Lung microvascular endothelial cell (primary cell): ENCODE measurements around the gene OR9G1. TPM values are rescaled to one million over a fixed set of nuclear protein-coding genes. Genes with fewer than 3 reads are reported as not detected.
"Not testable (repeated sequence)": the region's sequence is repeated elsewhere in the genome, so short reads cannot be mapped to it uniquely, and the experiment has no call there.

Source experiments
- DNase-seq, 2 donors: peaks; one replicate each; pipeline versions ENCODE4 v3.0.0 to v3.0.0-alpha.2; 2010; ENCODE audit warnings: low read depth in 2 of 2
- total RNA-seq: library from RNA; depleted of rRNA; stranded (reverse); fragments of >200 nt; gene quantifications from 2 replicates; pipeline ENCODE4 v1.2.1, GENCODE V29; 2014

OR9G1 gene, protein sequence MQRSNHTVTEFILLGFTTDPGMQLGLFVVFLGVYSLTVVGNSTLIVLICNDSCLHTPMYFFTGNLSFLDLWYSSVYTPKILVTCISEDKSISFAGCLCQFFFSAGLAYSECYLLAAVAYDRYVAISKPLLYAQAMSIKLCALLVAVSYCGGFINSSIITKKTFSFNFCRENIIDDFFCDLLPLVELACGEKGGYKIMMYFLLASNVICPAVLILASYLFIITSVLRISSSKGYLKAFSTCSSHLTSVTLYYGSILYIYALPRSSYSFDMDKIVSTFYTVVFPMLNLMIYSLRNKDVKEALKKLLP
- total RNA-seq = not detected in 2 replicates

DNA sequence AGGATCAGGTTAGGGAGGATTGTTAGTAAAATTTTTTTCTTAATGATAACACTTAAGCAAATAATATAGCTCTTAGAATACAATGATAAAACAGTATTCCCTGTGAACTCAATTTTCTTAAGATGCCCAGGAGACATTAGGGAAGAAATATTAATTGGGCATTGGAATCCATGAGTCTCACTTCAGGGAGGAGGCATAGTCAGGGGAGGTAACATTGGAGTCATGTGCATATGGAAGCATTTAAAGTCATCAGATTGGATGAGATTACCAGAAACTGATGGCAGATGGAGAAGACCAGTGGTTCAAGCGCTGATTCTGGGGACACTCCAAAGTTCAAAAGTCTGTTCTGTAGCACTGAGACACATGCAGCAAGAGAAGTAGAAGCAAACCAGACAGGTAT is at the start of gene OR9G1:
OR9G1 (plus strand) TSS at position 301 of the 400 bp plus-strand sequence. CDS start 1,293 bp downstream, outside the sequence.
- no peak for DNase-seq

DNA sequence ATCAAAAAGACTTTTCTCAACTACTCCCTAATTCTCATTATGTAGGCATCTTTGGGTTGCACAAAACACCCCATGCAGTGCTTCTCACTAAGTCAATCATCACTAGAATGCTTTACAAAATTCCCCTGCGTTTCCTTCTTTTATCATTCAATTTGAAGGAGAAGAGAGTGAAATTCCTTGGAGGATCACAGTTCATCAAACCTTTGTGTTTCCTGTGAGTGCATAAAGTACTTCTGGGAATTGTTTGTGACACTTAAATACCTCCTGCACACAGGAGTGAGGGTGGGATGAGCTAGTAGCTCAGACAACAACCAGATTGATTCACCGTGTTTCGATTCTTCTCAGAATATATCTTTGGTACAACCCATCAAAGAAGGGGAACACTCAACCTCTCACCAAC is 39.1 kb upstream of the OR9G1 start:
- DNase-seq = no peak

DNA sequence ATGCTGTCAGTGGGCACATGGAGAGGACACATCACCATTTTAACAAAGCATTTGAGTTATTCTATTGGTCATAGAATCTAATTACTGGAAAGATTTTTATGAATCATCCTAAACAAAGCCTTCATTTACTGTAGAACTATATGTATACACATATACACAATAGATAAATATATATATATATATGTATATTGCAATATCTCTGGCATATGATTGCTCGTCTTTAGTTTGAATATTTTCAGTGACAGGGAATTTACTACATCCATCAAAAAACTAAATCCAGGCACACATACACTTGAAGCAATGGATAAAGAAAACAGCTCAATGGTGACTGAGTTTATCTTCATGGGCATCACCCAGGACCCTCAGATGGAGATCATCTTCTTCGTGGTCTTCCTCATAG is 35.5 kb upstream of the OR9G1 start, which contains the start of gene OR5AR1:
OR5AR1 (plus strand) TSS at position 301 of the 400 bp plus-strand sequence; CDS start at position 301, 0 bp downstream.
- DNase-seq = no peak

DNA sequence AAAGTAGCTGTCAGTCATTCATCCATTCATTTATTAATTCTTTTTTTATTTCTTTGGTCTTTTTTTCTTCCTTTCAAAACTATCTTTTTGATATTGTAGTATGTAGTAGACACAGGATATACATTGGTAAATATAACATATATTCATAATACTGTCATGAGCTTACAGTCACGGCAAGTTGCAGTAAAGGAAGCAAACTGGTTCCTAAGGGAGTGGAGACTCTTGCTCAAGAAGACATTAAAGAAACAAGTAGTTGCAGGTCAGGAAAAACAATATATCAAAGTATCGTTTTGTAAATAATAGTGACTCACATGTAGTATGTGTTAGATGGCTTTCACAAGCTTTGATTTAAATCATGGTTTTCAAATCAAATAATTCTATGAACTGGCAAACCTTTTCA is 27.9 kb upstream of the OR9G1 start:
- no peak for DNase-seq

DNA sequence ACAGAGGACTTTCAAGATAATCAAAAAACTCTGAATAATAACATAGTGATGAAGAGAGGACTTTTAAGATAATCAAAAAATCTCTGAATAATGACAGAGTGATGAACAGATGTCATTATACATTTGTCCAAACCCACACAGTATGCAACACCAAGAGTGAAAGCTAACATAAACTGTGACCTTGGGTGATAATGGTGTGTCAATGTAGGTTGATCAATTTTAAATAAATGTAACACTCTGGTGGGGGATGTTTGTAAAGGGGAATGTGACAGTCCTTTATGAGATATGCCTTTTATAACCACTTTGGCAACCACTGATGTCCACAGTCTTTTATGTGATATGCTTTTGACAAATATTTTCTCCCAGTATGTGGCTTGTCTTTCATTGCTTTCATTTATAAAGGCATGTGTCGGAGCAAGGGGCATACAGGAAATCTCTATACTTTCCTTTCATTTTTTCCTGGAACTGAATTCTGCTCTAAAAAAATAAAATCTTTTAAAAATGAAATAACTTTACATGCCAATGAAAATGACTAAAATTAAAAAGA is 10.3 kb upstream of the OR9G1 start:
- DNase-seq = no peak

DNA sequence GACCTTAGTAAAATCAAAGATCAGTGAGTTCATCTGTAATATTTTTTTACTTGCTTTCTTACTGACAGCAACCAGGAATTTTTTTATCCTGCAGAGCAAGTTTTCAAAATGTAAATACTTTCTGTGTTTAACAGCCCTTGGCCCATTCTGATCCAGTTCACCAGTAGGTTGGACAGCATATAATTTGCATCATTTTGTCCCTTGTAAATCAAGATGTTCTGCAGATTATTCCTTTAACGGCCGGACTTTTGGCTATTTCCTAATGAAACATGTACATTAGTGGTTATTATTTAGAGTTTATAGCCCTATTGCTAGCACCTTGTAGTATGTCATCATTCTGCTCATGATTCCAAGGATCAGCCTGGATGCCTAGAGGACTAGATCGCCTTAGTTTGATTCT is 7.7 kb upstream of the OR9G1 start:
- not testable (repeated sequence) for DNase-seq

DNA sequence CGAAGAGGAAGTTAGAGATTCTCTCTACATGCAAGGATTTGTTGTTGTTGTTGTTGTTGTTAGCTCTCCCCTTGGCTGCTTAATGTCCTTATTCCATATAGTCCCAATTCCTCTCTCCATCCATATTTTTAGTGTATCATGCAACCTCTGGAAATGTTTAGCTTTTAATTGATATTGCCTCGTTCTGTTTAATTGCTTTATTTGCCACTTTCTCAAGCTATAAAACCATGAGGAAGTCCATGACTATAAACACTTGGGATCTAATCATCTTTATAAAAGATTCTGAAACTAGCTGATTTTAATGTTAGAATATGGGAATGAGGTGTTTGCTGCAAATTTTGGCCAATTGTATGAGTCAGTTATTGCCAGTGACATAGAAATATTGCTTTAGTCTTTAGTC is 5.5 kb upstream of the OR9G1 start:
- no peak for DNase-seq

DNA sequence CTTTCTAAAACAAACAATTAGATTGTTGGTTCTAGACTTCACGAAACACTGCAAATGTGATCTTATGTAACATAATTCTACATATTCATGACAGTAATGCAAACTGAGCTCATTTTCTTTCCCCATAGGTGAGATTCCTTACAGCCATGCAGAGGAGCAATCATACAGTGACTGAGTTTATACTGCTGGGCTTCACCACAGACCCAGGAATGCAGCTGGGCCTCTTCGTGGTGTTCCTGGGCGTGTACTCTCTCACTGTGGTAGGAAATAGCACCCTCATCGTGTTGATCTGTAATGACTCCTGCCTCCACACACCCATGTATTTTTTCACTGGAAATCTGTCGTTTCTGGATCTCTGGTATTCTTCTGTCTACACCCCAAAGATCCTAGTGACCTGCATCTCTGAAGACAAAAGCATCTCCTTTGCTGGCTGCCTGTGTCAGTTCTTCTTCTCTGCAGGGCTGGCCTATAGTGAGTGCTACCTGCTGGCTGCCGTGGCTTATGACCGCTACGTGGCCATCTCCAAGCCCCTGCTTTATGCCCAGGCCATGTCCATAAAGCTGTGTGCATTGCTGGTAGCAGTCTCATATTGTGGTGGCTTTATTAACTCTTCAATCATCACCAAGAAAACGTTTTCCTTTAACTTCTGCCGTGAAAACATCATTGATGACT is 1.5 kb downstream of the OR9G1 start:
- peak in 1 of 2 donors; percentile 28 for DNase-seq

DNA sequence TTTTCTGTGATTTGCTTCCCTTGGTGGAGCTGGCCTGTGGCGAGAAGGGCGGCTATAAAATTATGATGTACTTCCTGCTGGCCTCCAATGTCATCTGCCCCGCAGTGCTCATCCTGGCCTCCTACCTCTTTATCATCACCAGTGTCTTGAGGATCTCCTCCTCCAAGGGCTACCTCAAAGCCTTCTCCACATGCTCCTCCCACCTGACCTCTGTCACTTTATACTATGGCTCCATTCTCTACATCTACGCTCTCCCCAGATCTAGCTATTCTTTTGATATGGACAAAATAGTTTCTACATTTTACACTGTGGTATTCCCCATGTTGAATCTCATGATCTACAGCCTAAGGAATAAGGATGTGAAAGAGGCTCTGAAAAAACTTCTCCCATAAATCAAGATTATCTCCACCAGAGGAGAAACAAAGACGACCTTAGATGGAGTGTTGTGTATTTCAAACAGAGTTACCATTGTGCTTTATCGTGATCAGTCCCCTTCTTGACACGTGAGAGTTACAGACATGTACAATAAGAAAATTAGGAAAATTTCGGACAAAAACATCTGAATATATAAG is 2.1 kb downstream of the OR9G1 start:
- DNase-seq = no peak

DNA sequence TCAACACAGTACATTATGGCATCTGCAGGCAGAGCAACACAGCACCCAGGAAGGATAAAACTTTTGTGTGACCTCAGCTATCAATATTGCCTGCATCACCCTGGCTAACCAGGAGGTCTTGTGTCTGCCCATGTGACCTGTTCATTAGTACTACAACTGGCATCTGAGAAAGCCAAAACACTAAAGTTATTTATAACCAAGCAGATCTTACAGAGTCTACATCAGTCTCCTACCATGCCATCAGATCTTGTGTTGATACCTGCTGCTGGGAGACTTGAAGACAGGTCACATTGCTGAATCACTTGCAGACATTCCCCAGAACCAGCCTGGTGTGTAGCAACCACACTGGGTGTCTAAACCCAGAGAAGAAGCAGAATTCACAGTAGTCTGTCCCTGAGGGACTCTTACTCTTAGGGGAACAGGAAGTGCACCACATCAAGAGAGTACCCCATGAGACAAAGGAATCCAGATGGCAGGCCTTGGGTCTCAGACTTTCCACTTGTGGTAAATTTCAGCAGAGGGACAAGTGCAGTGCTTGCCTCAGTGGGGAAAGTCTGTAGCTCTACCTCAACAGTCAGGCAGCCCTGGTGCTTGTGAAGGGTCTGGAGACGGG is 7.0 kb downstream of the OR9G1 start:
- no peak for DNase-seq

DNA sequence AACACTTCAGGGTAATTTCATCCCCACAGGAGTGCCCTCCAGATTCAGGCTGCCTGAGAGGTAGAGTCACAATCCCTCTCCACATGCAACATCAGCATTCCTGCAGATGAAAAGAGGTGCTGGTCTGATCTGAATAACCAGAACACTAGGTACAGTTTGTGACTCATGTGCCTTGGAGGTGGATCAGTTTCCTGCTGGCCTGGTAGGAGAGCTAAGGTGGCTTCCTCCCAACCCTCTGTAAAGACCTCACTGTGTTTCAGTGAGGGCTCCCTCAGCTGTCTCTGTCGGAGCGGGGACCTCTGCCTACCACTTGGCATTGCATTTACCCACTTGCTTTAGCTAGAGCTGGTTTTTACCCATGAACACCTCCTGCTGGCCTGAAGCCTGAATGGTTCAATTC is 7.6 kb downstream of the OR9G1 start:
- no peak for DNase-seq

DNA sequence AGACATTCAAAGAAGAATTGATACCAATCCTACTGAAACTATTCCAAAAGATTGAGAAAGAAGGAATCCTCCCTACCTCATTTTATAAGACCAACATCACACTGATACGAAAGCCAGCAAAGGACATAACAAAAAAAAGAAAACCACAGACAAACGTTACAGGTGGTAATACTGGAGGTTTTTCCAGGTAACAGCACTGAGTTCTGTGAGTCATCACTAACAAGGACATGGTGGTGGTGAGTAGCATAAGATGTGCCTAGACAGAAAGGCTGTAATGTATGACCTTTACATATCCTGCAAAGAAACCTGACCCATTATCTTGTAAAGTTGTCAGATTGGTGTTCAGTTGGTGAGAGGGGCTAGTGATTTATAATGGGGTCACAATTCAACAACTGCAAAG is 15.3 kb downstream of the OR9G1 start:
- no peak for DNase-seq

DNA sequence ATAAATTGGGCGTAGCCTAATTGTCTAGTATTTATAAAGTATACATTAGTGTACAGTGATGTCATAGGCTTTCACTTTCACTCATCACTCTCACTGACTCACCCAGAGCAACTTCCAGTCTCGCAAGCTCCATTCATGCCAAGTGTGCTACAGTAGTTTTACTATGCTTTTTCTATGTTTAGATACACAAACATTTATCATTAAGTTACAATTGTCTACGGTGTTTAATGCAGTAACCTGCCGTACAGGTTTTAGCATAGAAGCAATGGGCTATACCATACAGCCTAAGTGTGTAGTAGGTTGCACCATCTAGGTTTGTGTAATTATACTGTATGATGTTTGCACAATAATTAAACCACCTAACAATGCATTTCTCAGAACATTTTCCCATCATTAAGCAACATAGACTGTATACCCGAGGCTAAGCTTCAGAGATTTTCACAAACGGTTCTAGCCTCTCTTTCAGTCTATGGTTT is 17.5 kb downstream of the OR9G1 start:
- peak in 1 of 2 donors; percentile 4 for DNase-seq

DNA sequence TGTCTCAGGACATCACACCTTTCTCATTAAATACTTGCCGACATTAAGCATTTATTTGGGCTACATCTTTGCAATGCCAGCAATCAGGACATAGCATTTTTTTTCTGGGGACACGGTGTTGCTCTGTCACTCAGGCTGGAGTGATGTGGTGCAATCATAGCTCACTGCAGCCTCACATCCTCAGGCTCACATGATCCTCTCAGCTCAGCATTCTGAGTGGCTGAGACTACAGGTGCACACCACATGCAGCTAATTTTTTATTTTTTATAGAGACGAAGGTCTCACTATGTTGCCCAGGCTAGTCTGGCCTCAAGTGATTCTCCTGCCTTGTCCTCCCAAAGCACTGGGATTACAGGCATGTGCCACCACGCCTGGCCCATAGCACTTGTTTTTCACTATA is 21.6 kb downstream of the OR9G1 start:
- DNase-seq = no peak

DNA sequence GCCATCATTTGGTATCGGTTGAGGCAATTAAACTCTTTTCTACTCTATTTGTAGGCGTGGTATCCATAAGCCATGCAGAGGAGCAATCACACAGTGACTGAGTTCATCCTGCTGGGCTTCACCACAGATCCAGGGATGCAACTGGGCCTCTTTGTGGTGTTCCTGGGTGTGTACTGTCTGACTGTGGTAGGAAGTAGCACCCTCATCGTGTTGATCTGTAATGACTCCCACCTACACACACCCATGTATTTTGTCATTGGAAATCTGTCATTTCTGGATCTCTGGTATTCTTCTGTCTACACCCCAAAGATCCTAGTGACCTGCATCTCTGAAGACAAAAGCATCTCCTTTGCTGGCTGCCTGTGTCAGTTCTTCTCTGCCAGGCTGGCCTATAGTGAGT is 41.2 kb downstream of the OR9G1 start:
- no peak for DNase-seq

DNA sequence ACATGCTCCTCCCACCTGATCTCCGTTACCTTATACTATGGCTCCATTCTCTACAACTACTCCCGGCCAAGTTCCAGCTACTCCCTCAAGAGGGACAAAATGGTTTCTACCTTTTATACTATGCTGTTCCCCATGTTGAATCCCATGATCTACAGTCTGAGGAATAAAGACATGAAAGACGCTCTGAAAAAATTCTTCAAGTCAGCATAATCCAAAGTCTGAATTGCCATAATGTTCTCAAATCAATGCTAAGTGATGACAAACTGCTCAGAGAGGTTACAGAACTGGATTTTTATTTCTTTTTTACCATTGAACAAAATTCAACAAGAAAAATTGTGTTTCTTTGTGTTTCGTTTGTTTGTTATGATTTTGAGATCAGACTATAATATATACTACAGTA is 42.0 kb downstream of the OR9G1 start:
- DNase-seq = no peak

DNA sequence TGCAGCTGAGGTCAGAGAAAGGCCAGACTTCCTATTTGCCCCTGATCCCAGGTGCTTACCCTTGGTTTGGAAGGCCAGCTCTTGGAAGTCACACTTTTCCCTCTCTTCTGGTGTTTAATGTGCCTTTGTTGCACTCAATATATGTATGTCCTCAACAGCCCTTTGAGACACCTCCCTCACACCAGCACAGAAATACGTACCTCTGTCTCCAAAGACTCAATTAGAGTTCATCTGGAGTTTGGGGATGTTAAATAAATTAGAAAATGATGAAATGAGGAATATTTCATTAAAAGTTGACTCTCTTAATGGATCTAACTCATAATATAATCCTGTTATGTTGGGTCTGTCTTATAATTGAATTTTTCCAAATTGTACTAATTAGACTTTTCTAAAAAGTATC is 49.7 kb downstream of the OR9G1 start, which contains the start of gene OR9G4:
OR9G4 (minus strand) TSS at position 101 of the 400 bp plus-strand sequence. CDS start 4,931 bp downstream, outside the sequence.
- no peak for DNase-seq

DNA sequence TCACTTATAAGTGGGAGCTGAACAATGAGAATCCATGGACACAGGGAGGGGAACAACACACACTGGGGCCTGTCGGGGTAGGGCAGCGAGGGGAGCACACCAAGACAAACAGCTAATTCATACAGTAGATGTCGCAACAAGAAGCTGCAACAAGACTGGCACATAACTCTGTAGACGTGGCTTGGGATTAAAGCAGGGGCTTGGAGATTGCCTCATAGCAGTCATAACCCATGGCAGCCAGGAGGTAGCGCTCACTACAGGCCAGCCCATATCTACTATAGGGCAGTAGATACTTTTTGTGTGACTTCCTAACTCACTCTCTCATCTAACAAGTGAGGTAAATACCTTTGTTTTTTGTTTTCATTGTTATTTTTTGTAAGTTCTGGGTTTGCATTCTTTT is 51.3 kb downstream of the OR9G1 start:
- no peak for DNase-seq

DNA sequence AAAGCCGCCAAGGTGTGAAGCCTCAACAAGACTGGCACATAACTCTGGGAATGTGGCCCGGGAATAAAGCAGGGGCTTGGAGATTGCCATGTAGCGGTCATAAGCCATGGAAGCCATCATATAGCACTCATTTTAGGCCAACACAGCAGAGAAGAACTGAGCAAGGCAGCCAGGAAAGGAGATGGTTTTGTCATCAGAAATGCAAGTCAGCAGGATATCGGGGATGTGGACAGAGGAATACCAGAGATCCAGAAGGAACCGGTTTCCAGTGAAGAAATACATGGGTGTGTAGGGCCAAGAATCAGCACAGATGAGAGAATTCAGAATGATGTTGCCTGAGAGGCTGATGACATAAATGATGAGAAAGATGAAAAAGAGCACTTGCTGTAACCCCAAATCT is 52.6 kb downstream of the OR9G1 start:
- no peak for DNase-seq
